HepG2 (cell line): Measurements from ENCODE around the gene PLEKHG2. TPM values are rescaled to one million over a fixed set of nuclear protein-coding genes. Genes with fewer than 3 reads are reported as not detected.

Experiments
- ATAC-seq: fragments of 200-7000 bp; cut with Tn5 transposase; 3 replicates; pipeline ENCODE4 v1.9.1; 2020; ENCODE audit warnings: mild to moderate bottlenecking, moderate library complexity
- BruUV-seq: library from RNA; stranded (reverse); fragments of 400-500 nt; replicated peaks from 2 replicates; lab custom pipeline; 2021; lab: Mats Ljungman, UMichigan
- CTCF ChIA-PET: fragments of 300-600 bp; formaldehyde crosslinking; extraction: SDS; loops from one replicate; lab custom pipeline; 2021; ENCODE audit warnings: low total read pairs, inconsistent platforms, low intra/inter-chr PET ratio; lab: Yijun Ruan, JAX
- POLR2A ChIA-PET: fragments of 350-600 bp; sonication (Branson Sonifier 250); formaldehyde crosslinking; loops from one replicate; lab custom pipeline; 2020; ENCODE audit warnings: antibody characterized with exemption, inconsistent platforms; lab: Yijun Ruan, JAX
- DNase-seq: peaks from one replicate; pipeline ENCODE4 v3.0.0-alpha.2; 2015; ENCODE audit warnings: low spot score
- FAIRE-seq: peaks from 3 replicates; lab custom pipeline; 2011; peaks lifted over from hg19 to GRCh38; lab: Jason Lieb, UNC
- H2AFZ ChIP-seq: one replicate; pipeline ENCODE4 v1.6.1; 2011; ENCODE audit warnings: low read length, inconsistent platforms
- H3K27ac ChIP-seq: fragments of 300-600 bp; 3 replicates; pipeline ENCODE4 v1.8.0; 2011; ENCODE audit warnings: mixed run types, mild to moderate bottlenecking, mixed read lengths, low read length, inconsistent platforms; ENCODE audit not compliant: insufficient read depth; ENCODE audit errors: extremely low read length
- H3K27me3 ChIP-seq, 2 experiments: fragments of 200-600 bp in 1 of 2; 2 replicates in 1 of 2; 3 replicates in 1 of 2; pipeline versions ENCODE4 v1.6.0 to v1.8.0; 2011; ENCODE audit warnings: low read length in 2 of 2, mild to moderate bottlenecking in 2 of 2, moderate library complexity in 2 of 2, inconsistent platforms in 1 of 2; ENCODE audit not compliant: insufficient read depth in 2 of 2, control insufficient read depth in 1 of 2
- H3K36me3 ChIP-seq, 2 experiments: fragments of 200-600 bp in 1 of 2; replicated peaks in 1 of 2; 2 replicates in 1 of 2; 3 replicates in 1 of 2; pipeline versions ENCODE4 v1.5.1 to v1.8.0; 2011; ENCODE audit warnings: low read length in 2 of 2, inconsistent platforms in 1 of 2; ENCODE audit not compliant: insufficient read depth in 2 of 2, control insufficient read depth in 1 of 2
- H3K4me1 ChIP-seq: 2 replicates; pipeline ENCODE4 v1.5.1; 2012; ENCODE audit warnings: low read length, inconsistent platforms; ENCODE audit not compliant: insufficient read depth
- H3K4me2 ChIP-seq: 2 replicates; pipeline ENCODE4 v1.6.0; 2011; ENCODE audit warnings: low read depth, low read length, inconsistent platforms
- H3K4me3 ChIP-seq, 3 experiments: fragments of 200-600 bp in 1 of 3; sonication (generic), shearing (Covaris generic) in 1 of 3; replicated peaks in 1 of 3; 2 replicates each; pipeline ENCODE4 v1.5.1; 2011 to 2016; ENCODE audit warnings: low read length in 3 of 3, inconsistent platforms in 2 of 3, low read depth in 2 of 3, mild to moderate bottlenecking in 2 of 3, control low read depth in 1 of 3, mixed read lengths in 1 of 3; ENCODE audit not compliant: insufficient read depth in 1 of 3
- H3K79me2 ChIP-seq: one replicate; pipeline ENCODE4 v1.6.1; 2011; ENCODE audit warnings: low read length, inconsistent platforms; ENCODE audit not compliant: insufficient read depth
- H3K9ac ChIP-seq: 2 replicates; pipeline ENCODE4 v1.6.0; 2011; ENCODE audit warnings: mild to moderate bottlenecking, low read depth, low read length, inconsistent platforms; ENCODE audit not compliant: insufficient read depth
- H3K9me3 ChIP-seq: 2 replicates; pipeline ENCODE4 v1.5.1; 2012; ENCODE audit warnings: mild to moderate bottlenecking, low read length
- H4K20me1 ChIP-seq: 2 replicates; pipeline ENCODE4 v1.6.0; 2011; ENCODE audit warnings: inconsistent platforms, mild to moderate bottlenecking, low read length, moderate library complexity; ENCODE audit not compliant: insufficient read depth
- HBP1 ChIP-seq: IDR thresholded peaks from 2 replicates; pipeline ENCODE4 v1.6.1; 2016; ENCODE audit warnings: low read depth, control low read depth
- HMG20A ChIP-seq: IDR thresholded peaks from 2 replicates; pipeline ENCODE4 v1.6.1; 2016; ENCODE audit warnings: borderline replicate concordance
- JUND ChIP-seq: sonication (generic); formaldehyde crosslinking; IDR thresholded peaks from 2 replicates; pipeline ENCODE4 v1.8.0; 2022; ENCODE audit warnings: mild to moderate bottlenecking, missing genetic modification reagents
- PCBP1 ChIP-seq: fragments of 200-400 bp; formaldehyde crosslinking; IDR thresholded peaks from 2 replicates; pipeline ENCODE4 v1.6.1; 2017; ENCODE audit warnings: mild to moderate bottlenecking, low read depth, low read length, borderline replicate concordance
- RNF2 ChIP-seq: fragments of 450-650 bp; conservative IDR thresholded peaks from 2 replicates; pipeline ENCODE4 v1.6.1; 2016; ENCODE audit warnings: low read depth
- SAFB2 ChIP-seq: sonication (generic); formaldehyde crosslinking; IDR thresholded peaks from 2 replicates; pipeline ENCODE4 v1.5.1; 2020; ENCODE audit warnings: missing genetic modification reagents, low read depth, mild to moderate bottlenecking, borderline replicate concordance
- ZNF264 ChIP-seq: sonication (generic); formaldehyde crosslinking; IDR thresholded peaks from 2 replicates; pipeline ENCODE4 v1.4.0; 2020; ENCODE audit warnings: missing genetic modification reagents
- ZNF552 ChIP-seq: sonication (generic); formaldehyde crosslinking; IDR thresholded peaks from 2 replicates; pipeline ENCODE4 v1.9.0; 2022; ENCODE audit warnings: missing genetic modification reagents, mild to moderate bottlenecking, borderline replicate concordance
- ZNF589 ChIP-seq: sonication (generic); formaldehyde crosslinking; conservative IDR thresholded peaks from 2 replicates; pipeline ENCODE4 v1.8.0; 2022; ENCODE audit warnings: mild to moderate bottlenecking, moderate library complexity, missing genetic modification reagents
- WGBS: methylation state at CpG from one replicate; pipeline ENCODE4 v1.1.6; 2017; ENCODE audit warnings: low lambda C conversion rate; 5-methylcytosine and 5-hydroxymethylcytosine counted together
- in situ Hi-C: cut with HindIII; loops from 2 replicates; pipeline ENCODE4 v1.10.0; 2017; ENCODE audit warnings: low pct_unique_long_range_greater_than_20kb; ENCODE audit not compliant: extremely low pct_ligation_motif_present
- intact Hi-C: fragments of 100-400 bp; cut with micrococcal nuclease; formaldehyde crosslinking; loops from one replicate; pipeline ENCODE4 v1.10.0; 2022; ENCODE audit not compliant: unreplicated experiment
- polyA plus RNA-seq, 8 experiments: library from polyadenylated mRNA; depleted of rRNA in 3 of 8; stranded (reverse) in 7 of 8; unstranded in 1 of 8; fragments of >200 nt; fragmentation: Illumina TruSeq in 4 of 8; extraction: Trizol in 4 of 8; gene quantifications; 2 replicates each; pipeline versions ENCODE4 v1.2.1 to v1.2.3, GENCODE V29; 2011 to 2016; ENCODE audit warnings: low read depth in 4 of 8, missing spikeins in 1 of 8, mixed read lengths in 1 of 8; ENCODE audit not compliant: insufficient read depth in 1 of 8
- total RNA-seq, 5 experiments: library from RNA; depleted of rRNA; stranded (reverse); fragments of >200 nt; fragmentation: Illumina TruSeq; extraction: Trizol; gene quantifications; 2 replicates each; pipeline ENCODE4 v1.2.3, GENCODE V29; 2016; ENCODE audit warnings: low read depth in 1 of 5

The PLEKHG2 gene
- total and polyA plus RNA-seq, 2 of the 13 experiments (the other 11 are each of a cell fraction or from before 2014, with no cell fraction given) = 3.6 to 6.8 TPM

- peaks cover 29 to 72% of the 10 kb centered on the region in 2 experiments for H3K36me3 ChIP-seq
- H2AFZ ChIP-seq = no peak overlapping the region
- no peak overlapping the region for H3K4me3 ChIP-seq
- no peak overlapping the region for H3K27ac ChIP-seq
- no peaks in the 10 kb centered on the region for H3K79me2 ChIP-seq
- DNase-seq (no peak), FAIRE-seq (no peak), ATAC-seq (no peak)
- no peaks in the 10 kb centered on the region for H3K27me3 ChIP-seq
- 100% methylated on average over 5 of the region's 5 CpGs for WGBS
- in situ Hi-C loops (no loop called here), intact Hi-C loops (no loop called here)
- no TSS peak for BruUV-seq
- no peaks in the 10 kb centered on the region for H3K4me1 ChIP-seq
- ChIA-PET POLR2A (no interaction called here), CTCF (no interaction called here)
- H3K4me2 ChIP-seq = no peak overlapping the region
- H3K9ac ChIP-seq = no peak overlapping the region
- TF ChIP-seq RNF2 (no peak), PCBP1 (no peak), ZNF264 (no peak), HBP1 (CRISPR knock-in tag) (no peak), HMG20A (CRISPR knock-in tag) (no peak), JUND (CRISPR knock-in tag) (no peak), ZNF589 (CRISPR knock-in tag) (no peak), SAFB2 (CRISPR knock-in tag) (no peak), ZNF552 (CRISPR knock-in tag) (no peak)
- H4K20me1 ChIP-seq = no peaks in the 10 kb centered on the region
- no peaks in the 10 kb centered on the region for H3K9me3 ChIP-seq
Measured at GRCh38 chr19:39370735-39371134, 41.7 kb upstream of the PLEKHG2 start.
